NCI-H2227 (cell line): Measurements from ENCODE around the gene TCAP.

ENCODE experiments used
- DNase-seq: peaks from one replicate; lab custom pipeline; 2025; ENCODE audit not compliant: unreplicated experiment; lab: John Stamatoyannopoulos, UW

Gene TCAP, protein sequence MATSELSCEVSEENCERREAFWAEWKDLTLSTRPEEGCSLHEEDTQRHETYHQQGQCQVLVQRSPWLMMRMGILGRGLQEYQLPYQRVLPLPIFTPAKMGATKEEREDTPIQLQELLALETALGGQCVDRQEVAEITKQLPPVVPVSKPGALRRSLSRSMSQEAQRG

GRCh38 chr17:39664581-39665561 is at the start of gene TCAP:
Gene TCAP (plus strand): TSS chr17:39665349. CDS start chr17:39665360, 11 bp downstream.
- no peak for DNase-seq

DNA sequence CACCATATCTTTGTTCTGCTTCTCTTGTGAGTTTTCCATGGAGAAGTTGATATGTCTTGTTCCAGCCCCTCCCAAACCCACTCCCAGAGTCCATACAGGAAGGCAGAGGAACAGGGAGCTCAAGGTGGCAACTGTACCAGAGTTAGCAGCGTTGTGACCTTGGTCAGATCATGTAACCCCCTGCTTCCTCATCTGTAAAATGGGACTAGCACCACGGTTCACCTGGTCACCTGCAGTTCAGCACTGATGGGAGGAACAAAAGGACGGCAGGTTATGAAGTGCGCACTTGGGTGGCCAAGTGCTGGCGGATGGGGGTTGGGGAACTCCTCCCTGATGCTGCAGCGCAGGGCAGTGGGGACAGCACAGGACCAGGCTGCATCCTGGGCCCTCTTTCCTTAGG is 49.7 kb upstream of the TCAP start:
- DNase-seq: no peak

GRCh38 chr17:39617100-39617445 is 48.1 kb upstream of the TCAP start:
- DNase-seq: no peak

DNA sequence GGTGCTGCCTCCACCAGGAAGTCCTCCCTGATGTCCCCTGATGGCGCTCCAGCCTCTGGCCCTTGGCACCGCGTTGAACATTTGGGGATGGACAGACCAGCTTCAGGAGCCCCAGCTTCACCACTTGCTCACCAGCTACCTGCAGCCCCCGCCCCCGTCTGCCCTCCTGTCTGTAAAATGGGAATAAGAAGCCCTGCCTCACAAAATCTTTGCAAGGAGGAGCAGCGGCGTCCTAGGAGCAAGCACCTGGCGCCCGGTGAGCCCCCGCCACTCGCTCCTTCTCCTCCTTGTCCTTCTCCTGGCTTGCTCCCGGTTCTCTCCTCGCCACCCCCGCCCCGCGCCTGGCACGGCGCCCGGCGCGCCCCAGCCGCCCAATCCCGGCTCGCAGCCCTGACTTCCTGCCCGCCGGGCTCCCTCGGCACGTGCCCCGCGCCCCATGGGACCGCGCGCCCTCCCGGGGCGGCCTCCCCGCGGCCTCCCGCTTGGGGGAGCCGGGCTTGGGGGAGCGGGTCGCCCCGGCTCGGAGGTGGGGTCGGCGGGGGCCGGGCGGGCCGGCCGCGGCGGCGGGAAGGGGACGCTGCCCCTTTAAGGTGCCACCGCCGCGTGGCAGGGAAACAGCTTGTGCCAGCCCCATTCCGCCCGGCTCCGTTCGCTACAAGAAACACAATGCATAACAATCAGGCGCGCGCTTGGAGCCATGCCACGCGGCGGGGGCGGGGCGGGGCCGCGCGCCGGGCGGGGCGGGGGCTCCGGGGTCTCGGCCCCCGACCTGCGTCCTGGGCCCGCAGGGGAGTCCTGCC is 47.5 kb upstream of the TCAP start:
- peak; percentile 78 for DNase-seq

GRCh38 chr17:39618246-39618913 is 46.8 kb upstream of the TCAP start:
- peak; percentile 44 for DNase-seq

- no peak for DNase-seq
Observed at GRCh38 chr17:39618956-39619785, 46.0 kb upstream of the TCAP start.

- no peak for DNase-seq
Observed at GRCh38 chr17:39619786-39620101, 45.4 kb upstream of the TCAP start.

GRCh38 chr17:39621523-39622379 is 43.4 kb upstream of the TCAP start:
- peak; percentile 89 for DNase-seq

DNA sequence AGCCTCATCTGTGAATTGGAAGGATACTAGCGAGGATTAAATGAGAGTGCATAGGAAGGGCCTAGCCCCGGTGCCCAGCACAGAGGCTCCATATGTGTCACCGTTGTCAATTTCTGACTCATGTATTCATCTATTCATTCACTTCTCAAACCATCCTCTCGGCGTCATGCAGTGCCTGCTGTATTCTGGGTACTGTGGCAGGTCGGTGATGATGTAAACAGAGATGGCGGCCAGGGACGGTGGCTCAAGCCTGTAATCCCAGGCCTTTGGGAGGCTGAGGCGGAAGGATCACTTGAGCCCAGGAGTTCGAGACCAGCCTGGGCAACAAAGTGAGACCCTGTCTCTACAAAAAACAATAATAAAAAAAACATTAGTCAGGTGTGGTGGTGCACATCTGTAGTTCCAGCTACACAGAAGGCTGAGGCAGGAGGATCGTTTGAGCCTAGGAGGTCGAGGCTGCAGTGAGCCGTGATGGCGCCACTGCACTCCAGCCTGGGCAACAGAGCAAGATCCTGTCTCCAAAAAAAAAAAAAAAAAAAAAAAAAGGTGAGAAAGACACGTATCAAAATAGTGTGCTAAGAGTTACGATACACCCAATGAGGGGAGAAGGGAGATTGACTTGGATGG is 42.7 kb upstream of the TCAP start:
- DNase-seq: peak; percentile 47

DNA sequence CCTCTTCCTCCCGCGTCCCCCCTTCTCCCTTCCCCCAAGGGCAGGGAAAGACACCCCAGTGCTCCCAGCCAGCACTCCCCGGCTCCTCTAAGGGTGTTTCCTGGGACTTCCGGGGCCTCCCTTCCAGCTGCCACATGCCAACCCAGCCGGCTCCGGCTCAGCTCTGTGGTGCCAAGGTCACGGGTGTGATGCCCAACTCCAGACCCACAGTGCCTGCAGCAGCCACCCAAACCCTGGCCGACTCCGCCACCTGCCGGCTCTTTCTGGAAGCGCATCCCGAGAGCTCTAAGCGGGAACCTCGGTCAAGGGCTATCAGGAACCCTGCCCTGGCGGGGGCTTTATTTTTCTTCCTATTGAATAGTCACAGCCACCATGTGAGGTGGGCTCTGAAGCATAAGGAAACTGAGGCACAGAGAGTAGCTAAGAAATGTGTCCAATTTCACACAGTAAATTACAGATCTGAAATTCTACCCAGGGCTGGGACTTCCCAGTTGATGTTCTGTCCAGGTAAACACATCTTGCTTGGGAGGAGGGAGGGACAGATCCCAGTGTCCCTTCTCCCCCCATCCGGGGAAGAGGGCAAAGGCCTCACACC is 41.7 kb upstream of the TCAP start:
- DNase-seq: peak; percentile 84

DNA sequence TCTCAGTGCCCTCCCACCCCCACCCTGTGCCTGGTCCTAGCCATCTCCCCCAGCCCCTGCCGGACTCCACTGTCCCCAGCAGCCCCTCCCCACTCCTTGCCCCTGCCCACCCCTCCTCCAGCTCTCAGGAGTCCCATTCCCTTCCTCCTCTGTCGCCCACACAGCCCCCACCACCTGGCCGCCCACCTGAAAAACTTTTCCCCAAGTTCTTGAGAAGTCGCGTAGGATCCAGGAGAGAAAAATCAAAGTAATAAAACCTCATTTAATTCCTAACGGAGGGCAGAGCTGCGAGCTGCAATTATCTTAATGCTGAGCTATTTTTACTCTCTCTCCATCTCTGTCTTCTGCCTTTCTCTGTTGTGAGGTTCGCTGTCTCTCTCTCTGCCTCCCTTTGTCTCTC is 40.8 kb upstream of the TCAP start:
- DNase-seq: no peak

DNA sequence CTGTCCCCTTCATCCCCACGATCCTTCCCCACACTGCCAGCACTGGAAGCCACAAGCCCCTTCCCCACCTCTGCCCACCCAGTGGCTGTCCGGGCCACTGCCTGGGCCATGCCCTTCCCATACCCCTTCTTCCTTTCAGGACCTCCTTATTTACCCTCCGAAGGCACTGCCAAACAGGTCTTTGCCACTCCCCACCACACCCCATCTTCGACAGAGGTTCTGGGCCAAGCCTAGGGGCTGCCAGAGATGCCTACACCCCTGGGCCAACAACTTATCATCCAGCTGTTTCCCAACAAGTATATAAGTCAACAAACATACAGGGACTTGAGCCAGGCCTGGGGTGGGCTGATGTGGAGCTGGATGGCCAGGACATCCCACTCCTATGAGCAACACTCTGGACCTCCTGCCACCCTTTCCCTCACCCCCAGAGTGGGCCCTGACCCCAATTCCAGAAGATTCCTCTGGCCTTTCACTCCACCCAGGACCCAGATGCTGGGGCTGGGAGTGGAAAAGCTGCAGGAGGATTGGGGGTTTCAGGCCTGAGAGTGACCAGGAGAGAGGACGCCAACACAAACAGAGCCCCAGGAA is 39.9 kb upstream of the TCAP start:
- DNase-seq: no peak

DNA sequence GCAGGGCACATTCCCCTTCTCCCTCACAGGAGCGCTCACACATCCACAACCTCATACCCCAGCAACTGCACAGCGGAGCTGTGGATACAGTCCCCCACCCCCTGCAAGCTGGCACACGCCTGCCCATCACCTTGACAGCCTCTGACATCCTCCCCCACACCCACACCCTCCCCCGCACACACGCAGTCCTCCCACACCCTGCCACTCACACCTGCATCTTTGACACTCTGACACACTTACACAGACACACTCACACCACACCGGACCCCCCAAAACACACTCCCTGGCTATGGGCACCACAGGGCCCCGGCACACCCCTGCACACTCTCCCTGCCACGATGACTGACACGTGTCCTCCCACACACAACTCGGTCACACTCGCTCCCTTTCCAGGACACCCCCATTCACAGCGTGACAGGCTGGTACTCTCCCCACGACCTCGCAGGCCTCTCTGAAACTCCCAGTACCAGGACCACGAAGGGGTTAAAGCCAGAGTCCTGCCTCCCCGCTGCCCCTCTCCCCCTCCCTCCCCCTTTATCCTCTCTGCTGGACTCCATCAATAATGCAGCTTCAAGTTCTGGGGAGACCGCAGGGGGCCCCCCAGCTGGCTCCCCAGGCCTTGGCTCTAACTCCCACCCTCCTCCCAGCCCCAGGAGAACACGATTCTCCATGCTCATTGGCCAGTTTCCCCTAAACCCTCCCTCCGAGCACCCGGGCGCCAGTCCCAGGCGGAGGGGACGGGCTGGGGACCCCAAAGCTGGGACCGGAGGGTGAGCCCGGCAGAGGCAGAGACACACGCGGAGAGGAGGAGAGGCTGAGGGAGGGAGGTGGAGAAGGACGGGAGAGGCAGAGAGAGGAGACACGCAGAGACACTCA is 38.7 kb upstream of the TCAP start, which contains the start of gene PPP1R1B:
PPP1R1B (plus strand) TSS at position 782 of the 876 bp plus-strand sequence. CDS start 441 bp downstream, outside the sequence.
- DNase-seq: peak; percentile 31

DNA sequence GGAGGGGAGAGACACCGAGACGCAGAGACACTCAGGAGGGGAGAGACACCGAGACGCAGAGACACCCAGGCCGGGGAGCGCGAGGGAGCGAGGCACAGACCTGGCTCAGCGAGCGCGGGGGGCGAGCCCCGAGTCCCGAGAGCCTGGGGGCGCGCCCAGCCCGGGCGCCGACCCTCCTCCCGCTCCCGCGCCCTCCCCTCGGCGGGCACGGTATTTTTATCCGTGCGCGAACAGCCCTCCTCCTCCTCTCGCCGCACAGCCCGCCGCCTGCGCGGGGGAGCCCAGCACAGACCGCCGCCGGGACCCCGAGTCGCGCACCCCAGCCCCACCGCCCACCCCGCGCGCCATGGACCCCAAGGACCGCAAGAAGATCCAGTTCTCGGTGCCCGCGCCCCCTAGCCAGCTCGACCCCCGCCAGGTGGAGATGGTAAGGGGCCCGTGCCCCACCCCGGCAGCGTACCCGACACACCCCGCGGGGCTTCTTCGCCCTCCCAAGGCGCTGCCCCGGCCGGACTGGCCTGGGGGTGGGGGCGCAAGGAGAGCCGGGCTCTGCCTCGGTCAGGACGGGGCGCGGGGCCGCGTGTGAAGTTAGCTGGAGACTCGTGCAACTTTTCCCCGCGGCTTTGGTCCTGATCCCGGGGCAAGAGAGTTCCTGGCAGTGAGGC is 38.0 kb upstream of the TCAP start:
- DNase-seq: no peak

- peak; percentile 23 for DNase-seq
Observed at GRCh38 chr17:39627712-39628516, 37.2 kb upstream of the TCAP start.
